Bone marrow (tissue), 2 donors: ENCODE results near the gene JAZF1.
"Not testable (repeated sequence)": the region's sequence is repeated elsewhere in the genome, so short reads cannot be mapped to it uniquely, and the experiment has no call there.

Experiments
- DNase-seq, 2 donors: peaks; one replicate each; lab custom pipeline; 2025; lab: John Stamatoyannopoulos, UW

Gene JAZF1

DNA sequence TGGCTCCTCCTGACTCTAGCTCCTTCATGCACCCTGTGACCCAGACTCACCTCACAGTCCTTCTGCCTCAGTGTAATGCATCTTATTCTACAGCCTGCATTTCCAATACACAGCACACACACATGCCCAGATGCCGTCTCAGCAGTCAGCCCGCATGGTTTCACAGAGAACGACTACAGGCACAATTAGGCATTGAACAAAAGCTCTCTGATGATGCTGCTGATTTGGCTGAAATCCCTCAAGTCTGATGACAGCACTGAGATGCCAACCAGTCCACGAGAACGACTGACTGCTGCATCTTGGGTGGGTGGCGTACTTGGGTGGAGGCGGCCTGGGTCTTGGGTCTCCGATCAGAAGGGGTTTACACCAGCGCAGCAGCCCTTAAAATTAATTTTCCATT, 240.3 kb downstream of the JAZF1 start:
- DNase-seq = no peak

DNA sequence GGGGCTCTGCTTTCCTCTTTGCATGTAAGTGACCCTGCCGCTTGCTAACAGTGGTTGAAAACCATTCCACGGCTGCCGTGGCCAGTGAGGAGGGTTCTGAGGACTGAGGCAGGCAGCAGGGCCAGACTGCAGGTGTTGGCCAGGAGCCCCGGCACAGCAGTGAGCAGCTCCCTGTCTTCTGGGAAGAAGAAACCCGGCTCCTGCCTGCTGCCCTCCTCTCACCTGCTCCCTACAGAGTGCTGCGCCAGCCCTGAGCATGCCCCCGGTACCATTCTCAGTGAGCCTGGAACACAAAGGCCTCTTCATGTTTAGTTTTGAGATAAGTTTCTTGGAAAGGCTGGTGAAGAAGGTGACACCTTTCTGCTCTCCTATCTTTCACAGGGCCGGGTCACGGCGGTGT, 240.7 kb downstream of the JAZF1 start:
- no peak for DNase-seq

DNA sequence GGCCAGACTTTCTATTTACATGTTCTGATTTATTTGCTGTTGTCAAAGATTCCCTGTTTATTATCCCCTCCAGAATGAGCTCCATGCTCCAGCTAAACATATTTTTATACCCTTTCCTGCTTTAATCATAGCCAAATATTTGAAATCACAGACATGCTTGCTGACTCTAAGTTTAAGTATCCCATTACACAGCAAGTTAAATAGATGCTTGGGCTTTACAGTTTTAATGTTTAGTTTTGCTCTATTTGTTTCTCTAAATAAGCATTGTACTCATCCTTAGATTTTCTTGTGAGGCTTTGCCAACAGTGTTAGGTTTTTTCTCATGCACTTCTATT, 243.9 kb downstream of the JAZF1 start:
- DNase-seq = no peak

DNA sequence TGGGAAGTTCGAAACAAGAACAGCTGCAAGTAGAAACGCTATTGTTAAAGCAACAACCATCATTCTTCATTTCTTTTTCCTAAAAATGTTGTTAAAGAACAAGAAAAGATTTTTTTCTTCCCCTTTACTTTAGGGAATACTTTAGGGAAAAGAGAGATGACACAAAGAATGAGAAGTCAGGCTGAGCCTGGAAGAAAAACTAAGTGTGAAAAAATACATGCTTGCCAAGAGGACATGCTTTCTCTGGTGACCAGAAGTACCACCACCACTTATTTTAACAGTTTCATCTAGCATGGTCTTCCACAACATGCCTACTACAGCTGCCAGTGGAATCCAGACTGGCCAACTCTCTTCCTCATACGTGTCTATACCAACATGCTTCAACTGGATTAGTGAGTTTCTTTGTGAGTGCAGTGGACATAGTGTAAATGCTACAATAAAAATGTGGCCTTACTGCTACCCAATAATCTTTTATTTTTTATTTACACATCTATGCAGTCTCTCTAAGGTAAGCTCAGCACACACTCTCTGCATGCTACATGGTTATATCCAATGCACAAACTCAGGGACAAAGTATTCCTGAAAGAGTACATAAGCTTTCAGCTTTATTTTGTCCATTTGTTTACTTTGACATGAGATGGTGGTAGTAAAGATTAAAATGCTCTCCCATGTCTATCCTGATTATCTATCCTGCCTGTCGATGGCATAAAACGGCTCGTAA, 244.4 kb downstream of the JAZF1 start:
- DNase-seq = no peak

DNA sequence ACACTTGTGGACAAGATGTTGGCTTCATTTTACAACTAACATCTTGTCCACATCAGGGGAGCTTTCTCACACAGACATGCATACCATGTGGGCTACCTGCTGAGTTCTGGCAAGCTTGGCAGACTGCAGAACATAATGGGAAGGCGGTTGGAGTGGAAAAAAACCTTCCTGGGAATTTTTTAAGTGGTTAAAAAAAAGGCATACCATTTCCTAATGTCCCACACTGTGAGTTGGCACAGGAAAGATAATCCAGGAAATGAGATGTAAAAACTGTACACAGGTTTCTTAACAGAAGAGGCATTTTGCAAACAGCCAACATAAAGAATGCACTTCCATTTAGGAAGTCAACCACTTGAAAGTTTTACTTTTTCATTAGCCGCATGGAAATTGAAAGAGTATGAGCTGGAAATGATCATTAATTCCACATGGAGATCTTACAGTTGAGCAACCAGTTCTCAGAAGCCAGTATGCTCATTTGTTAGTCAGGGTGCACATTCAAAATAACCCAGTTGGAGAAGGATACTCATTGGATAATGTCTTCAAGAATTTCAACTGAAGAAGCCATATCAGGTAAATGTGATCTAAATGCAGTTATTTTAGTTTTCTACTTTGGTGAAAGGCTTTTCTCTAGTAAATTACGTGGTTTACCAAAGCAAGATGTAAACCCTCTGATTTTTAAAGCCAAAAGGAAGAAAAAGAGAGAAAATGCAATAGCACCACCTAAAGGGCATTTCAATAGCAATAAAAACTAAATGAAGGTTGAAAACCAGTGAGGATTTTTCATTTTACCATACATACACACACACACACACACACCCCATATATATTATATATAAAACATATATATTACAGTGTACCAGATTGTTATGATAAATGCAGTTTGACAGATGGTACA, 246.7 kb downstream of the JAZF1 start:
- no peak for DNase-seq

DNA sequence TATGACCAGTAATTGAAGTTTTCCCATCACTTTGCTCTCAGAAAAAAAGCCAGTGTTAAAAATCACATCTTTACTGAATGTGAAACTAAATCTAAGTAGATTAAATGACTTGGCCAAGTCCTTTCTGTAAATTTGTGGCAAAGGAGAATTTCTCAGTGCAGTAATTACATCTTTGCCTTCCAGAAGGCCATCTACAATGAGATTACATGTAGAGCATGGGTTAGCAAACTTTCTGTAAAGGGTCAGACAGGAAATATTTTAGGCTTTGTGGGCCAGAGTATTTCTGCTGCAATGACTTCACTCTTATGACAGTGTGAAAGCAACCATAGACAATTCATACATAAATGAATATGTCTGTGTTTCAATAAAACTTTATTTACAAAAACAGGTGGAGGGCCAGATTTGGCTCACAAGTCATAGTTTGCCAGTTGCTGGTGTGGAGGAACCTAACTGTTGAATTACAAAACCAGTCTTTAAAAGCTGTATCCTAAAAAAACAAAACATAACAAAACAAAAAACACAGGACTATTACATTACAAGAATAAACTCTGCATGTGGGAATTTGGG, 249.6 kb downstream of the JAZF1 start:
- no peak for DNase-seq

DNA sequence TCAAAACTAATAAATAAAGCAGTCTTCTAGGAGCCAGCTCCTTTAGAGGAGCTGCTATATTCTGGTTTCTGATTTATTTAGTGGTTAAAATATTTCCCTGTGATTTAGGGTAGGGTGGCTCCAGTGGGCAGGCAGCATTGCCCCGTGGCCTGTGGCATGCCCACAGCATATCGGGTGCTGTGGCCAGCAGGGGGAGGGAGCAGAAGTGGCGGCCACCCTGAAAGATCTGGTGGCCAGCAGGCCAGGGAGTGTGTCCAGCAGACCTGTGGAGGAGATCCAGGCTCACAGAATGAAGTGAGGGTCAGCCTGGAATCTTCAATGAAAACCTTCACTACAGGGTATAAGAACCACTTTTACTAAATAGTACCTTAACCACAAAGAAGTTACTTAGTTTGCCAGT, 251.5 kb downstream of the JAZF1 start:
- DNase-seq = no peak

DNA sequence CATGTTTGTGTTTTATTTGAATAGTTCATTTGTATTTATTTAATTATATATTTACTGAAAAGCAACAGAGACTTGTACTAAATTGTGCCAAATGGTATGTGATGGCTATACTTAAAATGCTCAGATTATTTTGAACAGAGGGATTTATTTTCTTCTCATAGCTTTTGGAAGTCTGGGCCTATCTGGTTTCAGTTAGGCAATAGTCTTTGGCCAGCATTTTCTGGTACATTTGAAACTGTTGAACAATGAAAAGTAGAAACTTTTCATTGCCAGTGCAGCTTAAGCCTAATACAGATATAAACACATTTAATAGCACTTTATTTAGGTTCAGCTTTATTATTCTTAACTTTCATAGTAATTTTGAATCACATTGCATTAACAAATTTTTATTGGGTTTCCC, 252.6 kb downstream of the JAZF1 start:
- no peak for DNase-seq

DNA sequence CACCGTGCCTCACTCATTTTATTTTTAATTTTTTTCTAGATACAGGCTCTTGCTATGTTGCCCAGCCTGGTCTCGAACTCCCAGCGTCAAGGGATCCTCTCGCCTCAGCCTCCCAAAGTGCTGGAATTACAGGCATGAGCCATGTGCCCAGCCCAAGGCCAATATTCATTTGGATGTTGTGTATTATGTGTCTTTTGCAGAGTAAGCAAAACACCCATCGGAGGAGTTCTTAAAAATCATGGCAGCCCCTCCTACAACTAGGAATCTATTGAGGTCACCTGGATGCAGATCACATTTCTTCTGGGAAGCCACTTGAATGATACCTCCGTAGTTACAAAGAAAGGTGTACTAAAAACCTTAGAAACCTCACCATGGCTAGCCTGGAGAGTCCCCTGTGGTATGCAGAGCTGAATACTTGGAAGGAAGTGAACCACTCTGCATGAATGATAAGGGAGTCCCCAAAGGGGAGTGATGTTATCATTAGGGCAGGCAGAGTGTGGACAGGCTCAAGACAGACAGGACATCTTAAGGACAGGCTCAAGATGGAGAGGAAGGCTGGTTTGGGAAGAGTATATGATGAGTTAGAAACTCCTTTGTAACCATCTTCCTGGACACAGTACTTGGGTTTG, 254.9 kb downstream of the JAZF1 start:
- DNase-seq = no peak

DNA sequence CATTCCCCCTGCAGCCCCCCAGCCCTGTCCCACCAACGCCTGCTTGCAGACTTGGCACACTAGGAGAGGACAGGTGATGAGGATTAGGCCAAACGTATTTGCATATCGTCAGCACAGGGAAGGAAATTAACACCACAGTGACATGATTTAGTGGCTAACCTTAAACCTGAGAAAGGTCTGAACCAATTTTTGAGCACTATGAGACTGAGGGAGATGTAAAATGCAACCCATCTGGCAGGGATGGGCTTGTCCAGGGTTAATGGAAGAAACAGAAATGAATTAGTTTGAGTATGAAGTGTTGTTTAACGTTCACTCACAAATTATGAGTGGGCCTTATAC, 257.0 kb downstream of the JAZF1 start:
- no peak for DNase-seq

DNA sequence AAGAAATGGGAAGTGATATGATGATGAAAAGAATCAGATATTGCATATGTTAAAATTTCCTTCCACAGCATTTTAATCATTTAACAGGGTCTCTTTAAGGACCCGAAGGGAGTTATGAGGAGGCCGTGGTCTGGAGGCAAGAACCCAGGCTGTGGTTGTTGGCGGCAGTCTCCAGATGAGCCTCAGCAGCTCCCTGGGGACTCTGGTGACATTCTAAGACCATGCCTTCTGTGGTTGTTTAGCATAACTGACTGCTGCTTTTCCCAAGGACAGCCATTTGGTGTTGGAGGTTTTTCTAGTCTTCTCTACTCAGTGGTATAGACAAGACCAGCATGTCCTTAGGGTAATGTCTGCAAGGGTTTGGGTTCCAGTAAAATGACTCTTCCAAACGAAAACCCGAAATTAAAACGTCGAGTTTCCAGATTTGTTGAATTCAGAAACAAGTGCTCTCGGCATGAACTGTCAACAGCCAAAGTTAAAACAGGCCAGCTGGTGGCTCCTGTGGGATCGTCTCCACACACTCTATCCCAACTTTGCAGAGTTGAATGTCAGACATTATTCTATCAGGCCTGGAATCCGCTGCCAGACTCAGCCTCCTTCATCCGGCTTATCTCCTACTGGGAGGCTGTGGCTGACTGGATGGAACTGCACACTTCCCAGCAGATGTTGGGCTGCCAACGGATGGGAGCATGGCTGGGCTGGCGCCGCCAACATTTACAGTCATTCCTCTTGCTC, 257.5 kb downstream of the JAZF1 start:
- DNase-seq = no peak

DNA sequence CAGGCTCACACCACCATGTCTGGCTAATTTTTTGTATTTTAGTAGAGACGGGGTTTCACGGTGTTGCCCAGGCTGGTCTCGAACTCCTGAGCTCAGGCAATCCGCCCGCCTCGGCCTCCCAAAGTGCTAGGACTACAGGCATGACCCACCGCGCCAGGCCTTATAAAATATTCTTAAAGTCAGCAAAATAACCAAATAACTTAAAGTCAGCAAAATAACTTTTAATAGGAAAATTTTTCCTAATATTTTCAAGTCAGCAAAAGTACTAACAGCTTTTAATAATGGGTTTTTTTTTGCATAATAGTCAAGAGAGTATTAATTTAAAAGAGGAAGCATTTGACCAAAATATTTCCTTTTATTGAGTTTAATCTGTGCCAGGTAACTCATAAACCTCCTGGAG, 258.2 kb downstream of the JAZF1 start:
- not testable (repeated sequence) for DNase-seq

DNA sequence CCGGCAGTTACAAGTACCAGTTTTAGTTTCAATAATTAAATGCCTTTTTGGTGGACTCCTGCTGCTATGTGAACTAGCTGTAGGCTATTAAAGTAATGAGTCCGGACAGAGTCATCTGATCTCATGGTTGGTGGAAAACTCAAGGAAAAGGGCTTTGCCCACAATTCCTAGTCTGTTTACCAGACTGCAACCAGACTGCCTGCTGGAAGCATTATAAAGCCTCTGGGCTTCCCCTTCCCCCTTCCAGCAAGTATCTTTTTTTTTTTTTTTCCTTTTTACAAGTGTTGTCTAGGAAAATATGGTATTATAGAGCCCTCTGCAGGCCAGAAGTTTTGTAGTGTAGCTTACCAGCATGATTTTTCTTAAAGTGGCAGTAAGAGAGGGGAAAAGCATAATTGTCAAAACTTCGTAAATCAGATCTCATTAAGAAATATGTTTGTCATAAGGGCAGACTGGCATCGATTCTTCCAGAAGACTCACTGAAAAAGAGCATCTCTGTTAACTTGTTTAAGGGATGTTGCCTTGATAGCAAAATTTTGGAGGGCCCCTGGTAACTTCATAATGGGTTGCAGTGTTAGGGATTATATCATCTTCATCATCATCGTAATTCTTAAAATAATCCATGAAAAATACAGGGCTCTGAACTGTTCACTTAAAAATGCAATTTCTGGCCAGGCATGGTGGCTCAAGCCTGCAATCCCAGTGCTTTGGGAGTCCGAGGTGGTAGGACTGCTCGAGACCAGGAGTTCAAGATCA, 259.3 kb downstream of the JAZF1 start:
- peak in 1 of 2 donors; percentile 78 for DNase-seq

DNA sequence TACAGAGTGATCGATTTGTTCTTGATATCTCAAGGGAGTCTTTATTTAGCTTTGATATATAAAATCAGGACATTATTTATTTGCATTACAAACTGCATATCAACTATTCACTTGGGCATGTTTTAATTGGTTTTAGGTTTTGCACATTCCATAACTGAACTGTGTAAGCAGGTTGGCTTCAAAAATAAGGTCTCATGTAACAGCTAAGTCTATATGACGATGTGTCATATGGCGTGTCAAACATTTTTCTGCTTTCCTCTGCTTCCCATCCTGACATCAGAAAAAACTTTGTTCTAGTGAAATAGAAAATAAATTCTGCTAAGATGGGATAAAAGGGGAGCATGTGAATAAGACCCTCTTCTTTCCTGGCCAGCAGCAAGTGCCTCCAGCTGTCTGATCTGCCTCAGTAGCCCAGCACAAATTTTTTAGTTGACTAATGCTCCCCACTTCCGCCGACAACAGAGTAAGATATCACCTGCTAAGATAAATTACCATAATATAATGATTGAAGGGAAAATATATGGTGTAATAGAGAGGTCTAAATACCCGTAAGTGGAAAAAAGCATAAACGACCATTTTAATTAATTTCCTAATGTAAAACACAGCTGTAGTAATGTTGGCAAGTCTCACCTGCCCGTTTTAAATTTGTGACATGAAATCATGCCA, 260.2 kb downstream of the JAZF1 start:
- DNase-seq = no peak

DNA sequence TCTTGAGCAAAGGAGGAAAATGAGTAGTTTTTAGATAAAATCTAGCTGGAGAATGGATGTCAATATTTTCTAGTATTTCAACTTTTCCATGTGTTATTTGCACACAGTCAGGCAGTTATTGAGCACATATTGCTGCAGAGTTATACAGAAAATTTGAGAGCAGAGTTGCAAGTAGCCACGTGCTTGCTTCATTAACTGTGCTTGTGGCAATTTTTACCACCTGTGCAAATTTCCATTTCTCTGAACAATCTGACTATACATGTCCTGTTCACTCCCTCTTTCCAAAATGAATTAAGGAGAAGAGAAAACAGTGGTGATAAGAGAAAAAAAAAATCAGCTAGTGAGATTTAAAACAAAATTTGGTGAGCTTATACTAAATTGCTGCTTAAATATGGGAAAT, 262.1 kb downstream of the JAZF1 start:
- no peak for DNase-seq

DNA sequence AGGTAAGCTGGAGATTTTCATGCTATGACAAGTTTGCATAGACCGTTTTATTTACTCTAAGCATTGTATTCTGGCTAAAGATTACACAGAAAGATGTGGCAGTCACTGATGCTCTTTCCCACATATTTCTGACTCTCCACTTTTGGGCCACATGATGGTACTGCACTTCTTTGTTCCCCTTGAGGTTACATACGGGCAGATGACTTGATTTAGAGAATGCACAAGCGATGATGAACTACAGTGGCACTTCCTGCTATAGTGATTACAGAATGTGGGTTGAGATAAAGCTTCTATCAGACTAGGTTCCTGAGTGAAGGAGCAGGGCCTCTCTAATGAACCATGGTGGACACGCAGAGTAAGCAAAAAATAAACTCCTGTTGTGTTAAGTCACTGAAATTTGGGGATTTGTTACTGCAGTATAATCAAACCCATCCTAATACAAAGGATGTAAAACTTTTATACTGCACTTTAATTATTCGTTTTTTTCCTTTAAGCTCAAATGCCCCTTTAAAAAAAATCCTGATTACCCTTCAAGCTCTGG, 262.8 kb downstream of the JAZF1 start:
- no peak for DNase-seq

DNA sequence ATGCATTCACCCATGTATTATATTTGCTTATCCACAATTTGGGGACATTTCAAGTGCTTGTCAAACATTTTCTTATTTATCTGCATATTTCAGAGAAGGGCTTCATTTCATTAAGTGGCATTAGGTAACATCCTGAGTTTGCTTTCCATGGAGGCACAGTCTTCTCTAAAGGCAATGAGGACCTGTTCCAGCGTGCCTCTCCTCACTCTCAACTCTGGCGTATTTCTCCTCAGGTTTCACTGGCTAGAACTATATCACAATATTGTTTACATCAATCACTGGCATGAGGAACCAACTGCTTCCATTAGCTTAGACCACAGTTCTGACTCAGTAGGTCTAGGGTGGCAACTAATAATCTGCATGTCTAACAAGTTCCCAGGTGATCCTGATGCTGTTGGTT, 263.5 kb downstream of the JAZF1 start:
- DNase-seq = no peak

DNA sequence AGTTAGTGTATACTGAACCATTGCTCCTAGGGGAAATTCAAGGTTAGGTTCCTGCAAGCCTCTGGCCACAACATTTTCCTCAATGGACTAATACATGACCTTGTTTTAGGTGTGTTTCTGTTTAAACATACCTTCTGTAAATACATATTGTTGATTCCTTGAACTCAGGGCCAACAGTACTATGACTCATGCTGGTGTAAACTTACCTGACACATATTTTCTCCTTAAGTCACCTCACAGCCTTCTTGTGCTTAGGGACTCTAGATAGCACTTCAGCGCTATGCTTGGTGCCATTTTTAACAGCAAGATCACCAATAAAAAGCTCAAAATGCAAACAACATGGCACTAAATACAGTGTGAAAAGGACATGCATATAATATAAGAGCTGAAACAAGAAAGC, 264.2 kb downstream of the JAZF1 start:
- DNase-seq = no peak

DNA sequence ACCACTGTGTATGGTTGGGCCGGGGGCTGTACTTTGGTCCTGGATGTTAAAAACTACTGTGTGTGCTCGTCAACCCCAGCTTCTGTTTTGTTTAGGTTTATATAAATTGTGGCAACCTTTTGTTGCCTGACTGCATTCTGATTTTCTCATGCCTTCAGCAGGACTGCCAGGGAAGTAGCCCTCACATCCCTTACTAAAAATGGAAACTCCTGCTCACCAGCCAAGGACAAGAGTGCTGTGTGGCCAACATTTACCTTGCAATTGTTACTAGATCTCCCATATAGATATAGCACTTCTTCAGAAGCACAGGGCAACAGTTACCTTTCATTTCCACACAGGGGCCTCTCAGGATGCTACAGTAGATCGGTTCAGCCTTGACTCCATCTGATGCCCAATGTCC, 266.2 kb downstream of the JAZF1 start:
- DNase-seq = no peak

DNA sequence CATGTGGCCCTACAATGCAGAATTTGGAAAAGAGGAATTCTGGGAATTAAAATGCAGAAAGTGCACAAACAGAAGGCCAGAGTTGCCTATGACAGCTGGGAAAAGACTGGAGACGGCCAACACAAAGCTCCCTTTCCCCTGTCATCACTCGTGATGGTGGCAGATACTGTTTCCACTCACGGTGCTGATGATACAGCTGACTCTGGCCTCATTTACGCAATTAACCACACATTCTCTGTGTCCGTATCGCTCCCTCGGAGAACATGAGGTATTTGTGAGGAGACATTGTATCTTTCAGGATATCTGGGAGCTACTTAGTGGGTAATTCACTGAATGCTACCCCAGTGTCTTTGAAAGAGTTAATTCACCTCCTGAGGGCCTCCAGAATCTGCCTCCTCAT, 267.8 kb downstream of the JAZF1 start:
- DNase-seq = no peak

DNA sequence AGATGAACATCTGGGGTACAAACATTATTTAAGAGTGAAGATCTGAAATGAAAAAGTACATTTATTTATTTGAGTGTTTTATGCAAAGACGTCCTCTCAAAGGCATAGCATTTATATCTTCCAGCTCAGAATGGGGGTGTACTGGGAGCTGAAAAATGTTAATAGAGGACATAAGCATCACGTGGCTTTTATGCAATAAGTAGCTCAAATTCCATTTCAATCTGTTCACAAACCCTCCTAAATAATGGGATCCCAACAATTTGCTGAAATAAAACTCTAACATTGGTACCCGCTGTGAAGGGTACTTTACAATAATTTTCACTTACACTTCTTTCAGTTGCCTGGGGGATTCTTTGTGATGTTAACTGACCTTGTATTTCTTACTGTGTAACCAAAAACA, 268.7 kb downstream of the JAZF1 start:
- DNase-seq = no peak
